ENCODE measurements around the gene CHMP4B. TPM values are rescaled to one million over a fixed set of nuclear protein-coding genes. Genes with fewer than 3 reads are reported as not detected.

The CHMP4B gene
- total and polyA plus RNA-seq, 2 experiments from 2014 or later: 5.5 to 48.2 TPM

DNA sequence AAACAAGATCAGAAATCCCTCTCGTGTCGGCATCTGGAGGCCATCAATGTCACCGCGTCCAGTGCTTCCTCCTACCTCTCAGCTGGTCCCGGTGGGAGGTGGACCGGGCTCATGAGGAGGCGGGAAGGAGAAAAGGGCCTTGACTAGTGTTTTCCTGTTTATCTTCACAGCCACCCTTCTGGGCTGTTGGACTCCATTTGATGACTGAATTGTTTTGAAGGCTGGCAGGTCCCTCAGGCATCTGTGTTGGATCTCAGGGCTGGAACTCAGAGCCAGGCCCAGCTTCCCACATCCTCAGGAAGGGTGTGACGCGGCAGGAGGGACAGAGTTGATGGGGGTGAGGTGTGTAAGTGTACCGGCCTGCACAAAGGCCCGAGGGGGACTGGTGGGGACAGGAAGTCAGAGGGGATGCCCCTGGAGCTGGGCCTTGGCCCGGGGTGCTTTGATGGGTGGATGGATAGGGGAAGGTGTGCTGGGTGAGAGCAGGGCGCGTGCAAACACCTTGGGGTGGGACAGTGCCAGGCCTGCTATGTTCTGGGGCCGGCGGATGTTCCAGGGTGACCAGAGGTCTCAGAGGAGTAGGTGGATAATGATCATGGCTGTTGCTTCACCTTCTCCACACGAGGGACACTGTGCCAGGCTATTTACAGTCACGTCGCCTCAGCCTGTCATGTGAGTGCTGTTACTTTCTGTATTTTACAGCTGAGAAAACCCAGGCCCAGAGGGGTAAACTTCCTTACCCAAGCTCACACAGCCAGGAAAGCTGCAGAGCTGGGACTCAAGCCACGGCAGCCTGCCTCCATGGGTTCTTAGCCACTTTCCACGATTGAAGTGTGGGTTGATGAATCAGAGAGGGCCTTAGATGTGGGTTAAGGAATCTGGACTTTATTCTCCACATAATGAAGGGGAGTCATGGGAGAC lies 17.9 kb upstream of the CHMP4B start:
- Histone ChIP-seq H3K4me3 (no peak overlapping the region), H3K4me1 (ENCODE audit: insufficient read depth) (peaks cover 20% of the 10 kb centered on the region), H3K36me3 (ENCODE audit: low read depth) (no peaks in the 10 kb centered on the region), H3K27me3 (replicated peaks; ENCODE audit: insufficient read depth) (no peaks in the 10 kb centered on the region), H3K9ac (no peak overlapping the region), H3K4me2 (ENCODE audit: unreplicated experiment) (no peak overlapping the region), H2AFZ (peak overlapping the region; percentile 53), H3K9me2 (ENCODE audit: insufficient read depth) (no peaks in the 10 kb centered on the region), H4K20me1 (ENCODE audit: insufficient read depth) (no peaks in the 10 kb centered on the region), H3K9me3 (ENCODE audit: low read depth) (no peaks in the 10 kb centered on the region), H3K79me2 (ENCODE audit: insufficient read depth) (no peaks in the 10 kb centered on the region), H3F3A (ENCODE audit: insufficient read depth) (no peaks in the 10 kb centered on the region), H3K27ac (peak overlapping the region; percentile 17; the same call in 1 of the 2 replicates)
- DNase-seq: peak; percentile 61
- WGBS, 2 experiments (ENCODE audit: low coverage in 1 of 2, low lambda C conversion rate in 2 of 2, missing lambda C conversion rate in 2 of 2): 49 to 52% methylated on average over 18 to 21 of the region's 21 CpGs
- TF ChIP-seq EZH2phosphoT487 (IDR thresholded peaks at IDR 0.05; ENCODE audit: insufficient read depth, low read depth) (no peak), EZH2 (IDR thresholded peaks at IDR 0.05; ENCODE audit: insufficient read depth, poor library complexity, severe bottlenecking) (no peak)
- in situ Hi-C loops (cut with MboI): no loop called here

DNA sequence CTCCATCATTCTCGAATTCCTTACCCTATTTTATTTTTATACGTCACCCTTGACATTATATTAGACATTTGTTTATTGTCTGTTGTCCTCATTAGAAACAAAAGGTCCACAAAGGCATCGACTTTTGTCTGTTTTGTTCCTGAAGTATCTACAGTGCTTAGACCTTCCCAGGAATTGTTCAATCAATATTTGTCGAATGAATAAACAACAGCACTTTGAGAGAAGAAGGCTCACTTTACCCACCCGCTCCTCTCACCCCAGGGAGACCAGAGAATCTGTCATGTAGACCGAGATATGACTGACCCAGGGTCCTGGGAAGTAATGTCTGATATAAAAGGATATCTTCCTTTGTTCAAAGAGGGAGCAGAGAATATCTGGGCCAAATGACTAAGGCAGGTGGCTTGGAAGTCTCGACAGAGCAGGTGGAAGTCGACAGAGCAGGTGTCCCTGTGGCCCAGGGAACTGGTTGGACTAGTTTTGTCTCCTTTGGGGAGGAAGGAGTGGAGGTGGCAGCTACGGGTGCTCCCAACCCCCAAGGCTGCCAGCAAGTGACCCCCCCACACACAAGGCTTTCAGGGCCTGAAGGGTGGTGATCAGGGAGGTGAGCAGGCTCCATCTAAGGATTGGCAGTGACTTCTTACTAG lies 14.8 kb upstream of the CHMP4B start:
- Histone ChIP-seq H3K9me2 (ENCODE audit: insufficient read depth) (no peaks in the 10 kb centered on the region), H3K79me2 (ENCODE audit: insufficient read depth) (no peaks in the 10 kb centered on the region), H3F3A (ENCODE audit: insufficient read depth) (no peaks in the 10 kb centered on the region), H3K4me2 (ENCODE audit: unreplicated experiment) (no peak overlapping the region), H3K27me3 (replicated peaks; ENCODE audit: insufficient read depth) (no peaks in the 10 kb centered on the region), H3K4me1 (ENCODE audit: insufficient read depth) (peaks cover 9% of the 10 kb centered on the region), H3K36me3 (ENCODE audit: low read depth) (no peaks in the 10 kb centered on the region), H3K27ac (no peak overlapping the region), H3K9ac (no peak overlapping the region), H2AFZ (no peak overlapping the region), H4K20me1 (ENCODE audit: insufficient read depth) (no peaks in the 10 kb centered on the region), H3K9me3 (ENCODE audit: low read depth) (no peaks in the 10 kb centered on the region), H3K4me3 (no peak overlapping the region)
- TF ChIP-seq EZH2phosphoT487 (IDR thresholded peaks at IDR 0.05; ENCODE audit: insufficient read depth, low read depth) (no peak), EZH2 (IDR thresholded peaks at IDR 0.05; ENCODE audit: insufficient read depth, poor library complexity, severe bottlenecking) (no peak)
- in situ Hi-C loops (cut with MboI): no loop called here
- DNase-seq: no peak
- 70 to 76% methylated on average over 9 of the region's 9 CpGs for WGBS, 2 experiments (ENCODE audit: low coverage in 1 of 2, low lambda C conversion rate in 2 of 2, missing lambda C conversion rate in 2 of 2)

DNA sequence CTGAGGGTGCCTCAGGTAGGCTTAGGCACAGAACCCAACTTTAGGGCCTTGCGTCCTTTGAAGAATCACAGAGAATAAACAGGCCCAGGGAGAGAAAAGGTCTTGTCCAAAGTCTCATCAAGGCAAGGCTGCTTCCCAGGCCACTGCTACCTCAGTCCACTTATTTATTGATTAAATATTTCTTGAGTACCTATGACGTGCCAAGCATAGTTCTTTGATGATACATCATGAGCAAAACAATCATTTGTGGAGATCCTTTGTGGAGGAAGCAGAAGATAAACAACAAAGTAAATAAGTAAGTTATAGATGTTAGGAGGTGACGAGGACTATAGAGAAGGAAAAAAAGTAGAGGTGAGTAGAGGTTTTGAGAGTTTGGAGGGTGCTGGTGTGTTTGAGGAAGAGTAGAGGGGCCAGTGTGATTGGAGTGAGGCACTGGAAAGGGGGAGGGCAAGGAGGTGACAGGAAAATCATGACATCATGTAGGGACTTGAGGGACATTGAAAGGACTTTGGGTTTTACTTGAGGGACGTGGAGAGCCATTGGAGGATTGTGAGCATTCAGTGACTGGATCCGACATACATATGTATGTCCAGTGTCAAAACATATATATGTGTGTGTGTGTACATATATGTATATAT lies 14.1 kb upstream of the CHMP4B start:
- no peaks in the 10 kb centered on the region for H3K9me2 ChIP-seq (ENCODE audit: insufficient read depth)
- no peaks in the 10 kb centered on the region for H3K79me2 ChIP-seq (ENCODE audit: insufficient read depth)
- in situ Hi-C loops (cut with MboI): no loop called here
- no peaks in the 10 kb centered on the region for H3K27me3 ChIP-seq (replicated peaks; ENCODE audit: insufficient read depth)
- WGBS, 2 experiments (ENCODE audit: low coverage in 1 of 2, low lambda C conversion rate in 2 of 2, missing lambda C conversion rate in 2 of 2): 76 to 81% methylated on average over 5 of the region's 5 CpGs
- no peak for DNase-seq
- no peaks in the 10 kb centered on the region for H3K36me3 ChIP-seq (ENCODE audit: low read depth)
- H3K27ac ChIP-seq: no peak overlapping the region
- no peak overlapping the region for H2AFZ ChIP-seq
- no peak overlapping the region for H3K9ac ChIP-seq
- TF ChIP-seq EZH2phosphoT487 (IDR thresholded peaks at IDR 0.05; ENCODE audit: insufficient read depth, low read depth): no peak
- TF ChIP-seq EZH2 (IDR thresholded peaks at IDR 0.05; ENCODE audit: insufficient read depth, poor library complexity, severe bottlenecking): no peak
- H3K4me2 ChIP-seq (ENCODE audit: unreplicated experiment): no peak overlapping the region
- no peaks in the 10 kb centered on the region for H4K20me1 ChIP-seq (ENCODE audit: insufficient read depth)
- peaks cover 9% of the 10 kb centered on the region for H3K4me1 ChIP-seq (ENCODE audit: insufficient read depth)
- H3F3A ChIP-seq (ENCODE audit: insufficient read depth): no peaks in the 10 kb centered on the region
- H3K9me3 ChIP-seq (ENCODE audit: low read depth): no peaks in the 10 kb centered on the region
- no peak overlapping the region for H3K4me3 ChIP-seq

DNA sequence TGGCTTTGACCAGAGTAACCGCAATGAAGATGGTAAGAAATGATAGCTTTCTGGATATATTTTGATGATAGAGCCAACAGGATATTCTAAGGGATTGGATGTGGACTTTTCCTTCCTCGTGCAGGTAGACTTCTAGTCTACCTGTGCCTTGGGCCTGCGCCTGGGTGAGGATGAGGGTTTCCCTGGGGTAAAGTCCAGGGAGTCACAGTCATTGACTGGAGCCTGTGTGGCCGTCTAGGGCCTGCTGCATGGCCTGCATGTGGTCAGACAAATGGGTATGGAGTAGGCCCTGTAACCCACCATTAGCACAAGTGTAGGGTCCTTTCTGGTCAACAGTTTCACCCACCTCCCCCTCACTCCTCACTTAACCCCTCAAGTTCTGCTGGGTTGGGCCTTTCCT lies 12.7 kb upstream of the CHMP4B start:
- TF ChIP-seq EZH2phosphoT487 (IDR thresholded peaks at IDR 0.05; ENCODE audit: insufficient read depth, low read depth): no peak
- TF ChIP-seq EZH2 (IDR thresholded peaks at IDR 0.05; ENCODE audit: insufficient read depth, poor library complexity, severe bottlenecking): no peak
- DNase-seq: no peak
- Histone ChIP-seq H2AFZ (no peak overlapping the region), H3K9me2 (ENCODE audit: insufficient read depth) (no peaks in the 10 kb centered on the region), H3K9me3 (ENCODE audit: low read depth) (no peaks in the 10 kb centered on the region), H3K4me2 (ENCODE audit: unreplicated experiment) (no peak overlapping the region), H3K9ac (no peak overlapping the region), H3K27ac (no peak overlapping the region), H3K4me1 (ENCODE audit: insufficient read depth) (peaks cover 4% of the 10 kb centered on the region), H3K79me2 (ENCODE audit: insufficient read depth) (no peaks in the 10 kb centered on the region), H3K27me3 (replicated peaks; ENCODE audit: insufficient read depth) (no peaks in the 10 kb centered on the region), H4K20me1 (ENCODE audit: insufficient read depth) (no peaks in the 10 kb centered on the region), H3F3A (ENCODE audit: insufficient read depth) (peaks cover 2% of the 10 kb centered on the region), H3K36me3 (ENCODE audit: low read depth) (no peaks in the 10 kb centered on the region), H3K4me3 (no peak overlapping the region)
- 86 to 94% methylated on average over 4 of the region's 4 CpGs for WGBS, 2 experiments (ENCODE audit: low coverage in 1 of 2, low lambda C conversion rate in 2 of 2, missing lambda C conversion rate in 2 of 2)
- in situ Hi-C loops (cut with MboI): no loop called here
